NCI-H2107 (cell line): ENCODE results near the gene DHRS3.
"Not testable (repeated sequence)": the region's sequence is repeated elsewhere in the genome, so short reads cannot be mapped to it uniquely, and the experiment has no call there.

Experiments used
- DNase-seq: peaks from one replicate; lab custom pipeline; 2025; lab: John Stamatoyannopoulos, UW

Gene DHRS3

DNA sequence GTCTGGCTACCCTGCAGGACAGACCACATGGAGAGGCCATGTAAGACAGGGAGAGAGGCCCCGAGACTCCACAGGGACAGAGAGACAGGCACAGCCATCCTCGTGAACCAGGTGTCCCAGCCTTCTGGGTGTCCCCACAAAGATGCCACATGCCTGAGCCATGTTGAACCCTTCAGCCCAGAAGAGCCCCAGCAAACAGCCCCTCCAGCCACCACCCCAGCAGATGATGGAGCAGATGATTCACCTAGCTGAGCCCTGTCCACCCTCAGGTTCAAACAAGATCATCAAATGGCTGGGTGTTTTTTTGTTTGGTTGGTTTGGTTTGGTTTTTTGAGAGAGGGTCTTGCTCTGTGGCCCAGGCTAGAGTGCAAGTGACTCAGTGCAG, 78.7 kb downstream of the DHRS3 start:
- no peak for DNase-seq

DNA sequence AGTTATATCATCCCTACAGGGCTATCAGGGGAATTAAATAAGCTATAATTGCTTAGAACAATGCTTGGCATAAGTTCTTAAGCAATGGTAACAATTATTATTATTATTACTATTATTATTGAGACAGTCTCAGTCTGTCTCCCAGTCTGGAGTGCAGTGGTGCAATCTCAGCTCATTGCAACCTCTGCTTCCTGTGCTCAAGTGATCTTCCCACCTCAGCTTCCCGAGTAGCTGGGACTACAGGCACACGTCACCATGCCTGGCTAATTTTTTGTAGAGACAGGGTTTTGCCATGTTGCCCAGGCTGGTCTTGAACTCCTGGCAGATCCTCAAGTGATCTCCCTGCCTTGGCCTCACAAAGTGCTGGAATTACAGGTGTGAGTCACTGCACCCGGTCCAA, 79.5 kb downstream of the DHRS3 start:
- DNase-seq = not testable (repeated sequence)

DNA sequence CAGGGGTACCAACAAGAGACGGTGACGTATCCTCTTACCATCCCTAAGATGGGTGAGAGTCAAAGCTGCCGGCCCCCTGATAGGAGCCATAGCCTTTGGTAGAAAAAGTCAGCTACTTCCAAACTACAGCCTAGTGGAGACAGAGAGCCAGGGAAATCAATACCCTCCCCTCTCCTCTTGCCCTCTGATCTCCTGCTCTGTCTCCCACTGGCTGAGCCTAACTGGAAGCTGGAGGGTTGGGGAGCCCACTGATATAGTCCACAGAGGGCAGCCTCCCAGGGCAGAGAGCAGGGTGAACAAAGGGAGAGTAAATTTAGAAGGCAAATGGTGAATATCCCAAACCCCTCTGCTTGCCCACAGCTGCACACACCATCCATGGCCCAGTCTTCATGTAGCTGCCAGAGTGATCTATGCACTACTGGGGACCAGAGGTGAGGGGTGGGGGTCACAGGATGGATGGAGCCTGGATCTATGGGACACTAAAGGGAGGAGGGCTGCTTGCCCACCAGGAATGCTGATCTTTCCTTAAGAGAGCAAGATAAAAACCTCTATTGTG, 80.0 kb downstream of the DHRS3 start:
- no peak for DNase-seq

DNA sequence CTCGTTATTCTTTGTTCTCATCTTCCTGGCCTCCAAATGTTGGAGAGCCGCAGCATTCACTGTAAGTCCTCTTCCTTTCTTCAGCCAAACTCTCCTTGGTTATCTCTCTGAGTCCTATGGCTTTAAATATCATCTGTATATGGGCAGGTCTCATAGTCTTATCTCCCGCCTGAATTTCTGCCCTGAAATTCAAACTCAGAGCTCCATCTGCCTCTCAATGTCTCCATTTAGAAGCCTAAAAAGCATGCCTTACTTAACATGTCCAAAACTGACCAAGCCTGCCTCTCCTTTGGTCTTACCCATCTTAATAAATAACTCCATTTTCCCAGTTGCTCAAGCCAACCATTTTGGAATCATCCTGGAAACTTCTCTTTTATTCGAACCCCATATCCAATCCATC, 80.7 kb downstream of the DHRS3 start:
- DNase-seq = no peak

DNA sequence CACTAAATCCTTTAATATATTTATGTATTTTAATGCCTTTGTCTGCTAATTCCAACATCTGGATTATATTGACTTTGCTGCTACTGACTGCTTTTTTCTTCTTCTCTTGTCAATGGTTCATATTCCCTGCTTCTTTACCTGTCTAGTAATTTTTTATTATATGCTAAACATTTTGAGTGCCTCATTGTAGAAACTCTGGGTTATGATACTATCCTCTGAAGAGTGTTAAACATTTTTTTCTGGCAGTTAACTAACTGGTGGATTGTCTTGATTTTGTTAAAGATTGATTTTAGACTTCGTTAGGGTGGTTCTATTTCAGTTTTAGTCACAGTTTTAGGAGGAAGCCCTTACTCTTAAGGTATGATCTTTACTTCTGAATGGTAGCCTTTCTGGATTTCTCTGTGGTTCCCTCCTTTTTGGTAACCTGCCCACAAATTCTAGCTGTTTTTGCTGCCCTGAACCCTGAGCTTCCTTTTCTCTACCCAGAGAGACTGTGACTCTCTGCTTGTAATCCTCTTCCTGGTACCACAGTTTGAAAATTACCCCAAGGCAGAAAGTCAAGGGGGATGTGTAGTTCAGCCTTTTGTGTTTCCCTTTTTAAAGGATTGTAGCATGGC, 81.9 kb downstream of the DHRS3 start:
- no peak for DNase-seq

DNA sequence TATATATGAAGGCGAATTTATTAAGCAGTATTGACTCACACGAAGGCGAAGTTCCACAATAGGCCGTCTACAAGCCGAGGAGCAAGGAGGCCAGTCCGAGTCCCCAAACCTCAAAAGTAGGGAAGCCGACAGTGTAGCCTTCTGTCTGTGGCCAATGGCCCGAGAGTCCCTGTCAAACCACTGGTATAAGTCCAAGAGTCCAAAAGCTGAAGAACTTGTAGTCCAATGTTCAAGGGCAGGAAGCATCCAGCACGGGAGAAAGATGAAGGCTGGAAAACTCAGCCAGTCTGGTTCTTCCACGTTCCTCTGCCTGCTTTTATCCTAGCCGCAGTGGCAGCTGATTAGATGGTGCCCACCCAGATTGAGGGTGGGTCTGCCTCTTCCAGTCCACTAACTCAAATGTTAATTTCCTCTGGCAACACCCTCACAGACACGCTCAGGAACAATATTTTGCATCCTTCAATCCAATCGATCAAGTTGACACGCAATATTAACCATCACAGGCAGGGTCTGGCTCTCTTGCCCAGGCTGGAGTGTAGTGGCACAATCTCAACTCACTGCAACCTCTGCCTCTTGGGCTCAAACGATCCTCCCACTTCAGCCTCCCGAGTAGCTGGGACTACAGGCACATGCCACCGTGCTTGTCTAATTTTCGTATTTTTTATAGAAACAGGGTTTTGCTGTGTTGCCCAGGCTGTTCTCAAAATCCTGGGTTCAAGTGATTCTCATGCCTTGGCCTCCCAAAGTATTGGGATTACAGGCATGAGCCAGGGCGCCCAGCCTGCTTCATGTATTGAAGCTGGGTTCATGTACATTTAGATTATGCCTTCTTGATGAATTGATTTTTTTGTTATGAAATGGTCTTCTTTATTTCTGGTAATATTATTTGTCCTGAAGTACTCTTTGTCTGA, 85.3 kb downstream of the DHRS3 start:
- no peak for DNase-seq

DNA sequence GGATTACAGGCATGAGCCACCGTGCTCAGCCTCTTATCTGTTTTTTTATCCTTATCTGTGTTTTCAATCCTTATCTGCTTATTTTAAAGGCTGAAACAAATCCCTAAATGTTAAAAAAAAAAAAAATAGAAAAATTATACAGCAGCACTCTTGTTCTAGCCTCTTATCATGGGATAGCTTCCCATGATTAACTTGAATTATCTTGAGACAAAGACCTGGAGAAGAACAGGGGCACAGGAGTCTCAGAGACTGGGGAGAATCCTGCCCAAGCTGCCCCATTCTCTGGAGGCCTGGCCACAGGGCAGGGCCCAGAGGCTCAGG, 86.9 kb downstream of the DHRS3 start:
- DNase-seq = no peak

DNA sequence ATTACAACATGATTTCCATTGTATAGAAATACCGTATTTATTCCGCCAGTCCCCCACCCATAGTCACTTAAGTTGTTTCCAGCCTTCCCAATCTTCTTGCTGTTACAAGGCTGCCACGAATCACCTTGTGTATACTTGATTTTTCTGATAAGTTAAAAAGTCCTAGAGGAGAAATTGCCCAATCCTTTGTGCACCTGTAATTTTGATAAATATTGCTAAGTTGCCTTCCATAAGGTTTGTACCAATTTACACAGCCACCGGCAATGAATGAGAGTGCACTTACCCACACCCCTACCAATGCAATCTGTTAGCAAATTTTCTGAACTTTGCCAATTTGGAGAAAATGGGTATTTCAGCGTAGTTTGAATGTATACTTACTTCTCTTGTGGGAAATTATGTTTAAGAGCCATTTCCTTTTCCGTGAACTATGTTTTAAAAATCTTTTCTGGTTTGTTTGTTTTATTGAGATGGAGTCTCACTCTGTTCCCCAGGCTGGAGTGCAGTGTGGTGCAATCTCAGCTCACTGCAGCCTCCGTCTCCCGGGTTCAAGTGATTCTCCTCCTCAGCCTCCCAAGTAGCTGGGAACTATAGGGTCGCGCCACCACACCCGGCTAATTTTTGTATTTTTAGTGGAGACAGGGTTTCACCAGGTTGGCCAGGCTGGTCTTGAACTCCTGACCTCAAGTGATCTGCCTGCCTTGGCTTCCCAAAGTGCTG, 87.4 kb downstream of the DHRS3 start:
- DNase-seq = no peak

DNA sequence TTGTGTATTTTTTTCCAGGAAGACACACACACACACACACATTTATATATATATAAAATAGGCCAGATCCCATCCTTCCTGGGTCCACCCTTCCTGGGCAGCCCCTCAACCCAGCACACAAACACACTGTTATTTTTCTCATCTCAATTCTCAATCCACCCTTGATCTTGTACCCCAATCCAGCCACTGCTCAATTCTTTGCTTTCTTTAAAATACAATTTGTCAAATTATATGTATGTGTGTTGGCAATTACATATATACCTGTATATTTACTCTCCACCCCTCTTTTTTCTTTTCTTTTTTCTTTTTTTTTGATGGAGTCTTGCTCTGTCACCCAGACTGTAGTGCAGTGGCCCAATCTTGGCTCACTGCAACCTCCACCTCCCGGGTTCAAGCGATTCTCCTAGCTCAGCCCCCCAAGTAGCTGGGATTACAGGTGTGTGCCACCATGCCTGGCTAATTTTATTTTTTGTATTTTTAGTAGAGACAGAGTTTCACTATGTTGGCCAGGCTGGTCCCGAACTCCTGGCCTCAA, 88.3 kb downstream of the DHRS3 start:
- DNase-seq = no peak

DNA sequence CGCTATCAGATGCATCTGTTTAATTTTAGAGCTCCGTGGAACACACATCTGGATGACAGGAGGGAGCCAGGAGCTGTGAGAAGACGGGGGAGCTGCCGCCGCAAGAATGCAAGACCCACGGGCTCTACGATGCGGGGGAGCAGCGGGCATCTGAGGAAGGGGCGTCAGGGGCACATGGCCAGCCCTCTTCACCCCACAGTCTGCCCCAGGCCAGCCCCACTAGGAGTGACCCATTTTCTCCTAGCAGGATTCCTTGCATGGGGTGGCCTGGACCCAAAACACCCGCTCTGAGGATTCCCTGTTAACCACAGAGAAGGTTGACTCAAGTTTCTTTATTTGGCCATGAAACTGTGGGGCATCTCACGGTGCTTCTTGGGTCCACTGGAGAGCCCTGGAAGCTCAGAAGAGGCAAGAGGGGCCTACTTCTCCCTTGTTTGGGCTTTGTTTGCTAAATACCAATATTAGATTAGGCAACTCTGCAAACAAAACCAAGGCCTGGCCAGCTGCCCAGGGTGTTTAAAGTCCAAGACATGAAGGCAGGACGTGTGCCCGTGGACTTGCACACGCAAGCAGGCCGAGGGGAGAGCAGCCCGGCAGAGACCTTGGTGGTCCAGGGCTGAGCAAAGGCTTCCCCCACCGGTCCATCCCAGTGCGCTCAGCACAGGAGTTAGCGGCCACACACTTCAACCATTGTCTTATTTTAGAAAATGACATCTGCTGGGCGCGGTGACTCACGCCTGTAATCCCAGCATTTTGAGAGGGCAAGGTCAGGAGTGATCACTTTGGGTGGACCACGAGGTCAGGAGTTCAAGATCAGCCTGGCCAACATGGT, 89.8 kb downstream of the DHRS3 start:
- no peak for DNase-seq

DNA sequence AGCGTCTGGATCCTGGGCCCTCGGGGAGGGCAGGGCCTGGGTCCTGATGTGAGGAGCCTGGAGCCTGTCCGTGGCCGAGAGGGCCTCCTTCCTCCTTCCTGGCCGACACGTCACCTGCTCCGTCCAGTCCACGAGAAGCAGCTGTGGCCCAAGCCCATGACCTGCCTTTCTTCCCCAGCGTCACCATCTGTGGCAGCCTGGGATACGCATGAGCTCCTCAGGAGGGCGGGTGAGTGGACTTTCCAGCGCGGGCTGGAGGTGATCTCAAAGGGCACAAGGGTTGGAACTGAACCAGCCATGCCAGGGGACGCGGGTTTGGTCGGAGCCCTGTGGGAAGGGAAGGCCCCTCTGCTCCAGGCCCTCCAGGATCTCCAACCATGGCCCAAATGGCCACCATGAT, 90.4 kb downstream of the DHRS3 start:
- no peak for DNase-seq

DNA sequence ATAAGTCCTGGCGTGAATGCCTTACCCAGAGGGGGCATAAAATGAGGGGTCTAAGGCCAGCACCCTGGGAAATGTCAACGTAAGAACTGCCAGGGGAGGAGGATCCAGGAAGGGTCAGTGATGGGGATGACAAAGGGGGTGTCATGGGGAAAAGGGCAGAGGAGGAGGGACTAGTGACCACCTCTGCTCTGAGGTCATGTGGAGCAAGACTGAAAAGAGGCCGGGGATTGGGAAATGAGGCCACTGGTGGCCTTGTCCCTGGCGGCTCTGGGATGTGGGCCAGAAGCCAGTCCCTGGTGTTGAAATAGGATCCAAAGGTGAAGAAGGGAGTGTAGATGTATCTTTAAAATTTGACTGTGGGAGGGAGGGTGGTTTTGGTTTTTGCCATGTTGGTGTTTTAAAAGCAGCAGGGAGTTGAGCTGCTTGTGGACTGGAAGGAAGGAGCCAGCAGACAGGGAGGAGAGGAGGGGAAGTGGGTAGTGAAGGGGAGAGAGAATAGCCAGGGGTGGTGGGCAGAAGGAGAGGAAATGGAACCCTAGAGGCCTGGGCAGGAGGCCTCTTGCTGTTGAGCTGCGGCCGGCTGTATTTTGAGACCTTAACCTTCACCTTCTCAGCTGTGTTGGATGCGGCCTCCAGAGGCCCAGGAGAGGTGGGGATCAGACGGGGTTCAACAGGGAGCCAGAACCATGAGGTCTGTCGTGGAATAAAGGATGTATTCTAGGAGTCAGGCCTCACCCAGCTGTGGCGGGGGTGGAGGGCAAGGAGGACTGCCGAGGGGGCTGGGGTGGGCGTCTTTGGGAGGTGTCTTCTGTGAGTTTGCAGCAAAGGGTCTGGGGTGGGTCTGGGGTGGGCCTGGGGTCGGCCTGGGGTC, 92.5 kb downstream of the DHRS3 start:
- DNase-seq = no peak

DNA sequence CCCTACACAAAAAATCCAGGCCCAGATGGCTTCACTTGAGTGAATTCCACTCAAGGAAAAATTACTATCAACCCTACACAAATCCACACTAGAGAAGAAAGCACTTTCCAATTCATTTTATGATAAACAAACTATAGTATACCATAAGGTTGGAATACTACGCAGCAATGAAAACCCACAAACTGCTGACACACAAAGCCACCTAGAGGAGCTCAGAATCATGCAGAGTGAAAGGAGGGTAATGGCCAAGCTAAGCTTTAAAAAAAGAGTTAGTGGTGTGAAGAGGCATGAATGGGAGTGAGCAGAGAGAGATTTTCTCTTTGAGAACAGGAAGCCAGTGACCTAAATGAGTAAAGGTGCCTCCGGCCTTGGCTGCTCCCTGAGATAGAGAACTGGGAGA, 93.7 kb downstream of the DHRS3 start:
- DNase-seq = no peak

DNA sequence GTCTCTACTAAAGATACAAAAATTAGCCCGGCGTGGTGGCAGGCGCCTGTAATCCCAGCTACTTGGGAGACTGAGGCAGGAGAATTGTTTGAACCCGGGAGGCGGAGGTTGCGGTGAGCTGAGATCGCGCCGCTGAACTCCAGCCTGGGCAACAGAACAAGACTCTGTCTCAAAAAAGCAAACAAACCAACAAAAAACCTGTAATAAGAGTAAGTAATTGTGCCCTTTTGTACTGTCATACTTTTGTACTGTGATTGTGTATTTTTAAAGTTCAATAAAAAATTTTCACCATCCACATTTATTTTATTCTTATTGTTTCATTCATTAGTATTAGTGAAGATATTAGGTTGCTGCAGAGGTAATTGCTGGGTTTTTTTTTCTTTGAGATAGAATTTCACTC, 95.2 kb downstream of the DHRS3 start:
- not testable (repeated sequence) for DNase-seq

DNA sequence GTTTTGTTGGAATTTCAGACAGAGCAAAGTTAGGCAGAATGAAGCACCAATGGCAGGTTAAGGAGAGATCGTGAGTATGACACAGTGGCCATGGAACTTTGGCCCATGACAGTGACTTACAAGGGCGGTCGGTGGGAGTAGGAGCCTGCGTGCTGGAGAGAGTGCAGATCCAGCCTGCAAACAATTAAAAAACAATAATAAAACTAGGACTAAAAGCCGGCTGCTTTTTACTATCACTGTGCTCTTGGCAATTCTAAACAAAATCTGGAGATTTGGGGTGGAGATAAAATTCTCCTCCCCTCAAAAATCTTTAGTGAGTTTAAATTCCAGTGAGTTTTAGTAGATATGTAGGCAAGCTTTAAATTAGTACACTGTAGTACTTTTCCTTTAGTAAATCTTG, 96.9 kb downstream of the DHRS3 start:
- no peak for DNase-seq

DNA sequence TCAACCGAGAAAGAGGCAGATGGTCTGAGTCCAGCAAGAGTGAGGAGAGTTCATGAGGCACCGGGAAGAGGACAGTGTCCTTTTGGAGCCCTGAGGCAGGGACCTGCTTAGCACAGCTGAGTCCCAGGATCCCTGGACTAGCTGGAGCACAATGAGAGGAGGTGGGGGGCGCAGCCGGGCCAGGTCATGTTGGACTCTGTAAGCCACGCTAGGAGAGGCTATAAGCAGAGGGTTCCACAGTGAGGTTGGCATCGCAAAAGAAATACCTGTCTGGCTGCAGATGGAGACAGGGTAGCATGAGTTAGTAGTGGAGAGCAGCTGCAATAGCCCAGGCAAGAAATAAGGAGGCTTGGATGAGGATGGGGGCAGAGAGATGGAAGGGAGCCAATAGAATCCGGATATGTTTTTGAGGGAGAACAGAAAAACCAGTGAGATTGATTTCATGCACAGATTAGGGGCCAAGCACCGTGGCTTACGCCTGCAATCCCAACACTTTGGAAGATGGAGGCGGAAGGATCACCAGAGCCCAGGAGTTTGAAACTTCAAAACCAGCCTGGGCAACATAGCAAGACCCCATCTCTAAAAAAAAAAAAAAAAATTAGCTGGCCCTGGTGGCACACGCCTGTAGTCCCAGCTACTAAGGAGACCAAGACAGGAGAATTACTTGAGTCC, 98.2 kb downstream of the DHRS3 start:
- DNase-seq = no peak

DNA sequence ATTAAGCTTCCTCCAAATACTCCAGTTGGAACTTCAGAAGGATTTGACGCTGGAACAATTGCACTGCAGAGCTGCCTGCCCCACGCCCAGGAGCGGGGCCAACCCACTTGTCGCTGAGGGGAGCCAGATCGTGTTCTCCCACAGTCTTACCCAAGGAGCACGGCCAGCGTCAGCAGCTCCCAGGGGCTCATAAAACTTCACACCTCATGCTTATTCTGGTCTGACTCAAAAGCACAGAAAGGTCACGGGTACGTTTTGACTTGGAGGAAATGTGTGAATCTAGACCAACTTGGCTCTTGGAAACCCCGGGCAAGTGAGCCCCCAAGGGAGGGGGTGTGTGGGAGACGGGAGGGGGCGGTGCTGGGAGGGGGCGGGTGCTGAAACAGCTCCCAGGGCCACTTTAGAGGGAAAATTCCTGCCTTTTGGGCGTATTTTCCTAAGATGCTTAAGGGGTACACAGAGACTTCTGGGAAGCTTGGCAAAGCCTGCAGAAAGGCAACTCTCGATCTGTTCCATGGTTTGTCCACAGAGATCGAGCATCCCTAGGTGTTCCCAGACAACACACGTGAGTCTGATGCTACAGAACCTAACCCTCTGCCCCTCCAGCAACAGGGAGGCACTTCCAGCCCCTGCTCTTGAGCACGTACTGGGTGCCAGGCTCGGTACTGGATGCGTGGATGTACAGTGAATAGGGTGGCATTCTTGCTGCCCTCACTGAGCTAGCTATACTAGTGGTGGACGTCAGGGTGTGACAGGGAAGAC, 98.9 kb downstream of the DHRS3 start:
- no peak for DNase-seq
